Chondrocyte (in vitro differentiated cells): Measurements from ENCODE around the gene NWD2. TPM values are rescaled to one million over a fixed set of nuclear protein-coding genes. Genes with fewer than 3 reads are reported as not detected.
A peak's percentile ranks its signal among the peaks of the same experiment; 100 is the strongest.

ENCODE experiments used
- DNase-seq: peaks from one replicate; pipeline ENCODE4 v3.0.0; 2021; ENCODE audit warnings: mixed read lengths, low spot score
- H3K27ac Mint-ChIP-seq: one replicate; pipeline ENCODE4 v1.8.0; 2021; ENCODE audit warnings: mild to moderate bottlenecking, moderate library complexity, mixed read lengths; ENCODE audit not compliant: unreplicated experiment
- H3K27me3 Mint-ChIP-seq: 2 replicates; pipeline ENCODE4 v1.8.0; 2021; ENCODE audit warnings: low read depth, mixed read lengths
- H3K36me3 Mint-ChIP-seq: 2 replicates; pipeline ENCODE4 v1.8.0; 2021; ENCODE audit warnings: low read depth, mixed read lengths
- H3K4me1 Mint-ChIP-seq: 2 replicates; pipeline ENCODE4 v1.8.0; 2021; ENCODE audit warnings: low read depth, mild to moderate bottlenecking, mixed read lengths
- H3K4me3 Mint-ChIP-seq: one replicate; pipeline ENCODE4 v1.8.0; 2021; ENCODE audit warnings: mild to moderate bottlenecking, moderate library complexity, mixed read lengths; ENCODE audit not compliant: unreplicated experiment
- H3K9me3 Mint-ChIP-seq: 2 replicates; pipeline ENCODE4 v1.8.0; 2021; ENCODE audit warnings: low read depth, mixed read lengths
- total RNA-seq: library from RNA; stranded (reverse); gene quantifications from 3 replicates; pipeline ENCODE4 v1.2.1, GENCODE V29; 2021
- TF ChIP-seq, protein P1 (sequence below): fragments of 200-600 bp; sonication (generic); IDR thresholded peaks from 2 replicates; pipeline ENCODE4 v1.5.0; 2021; ENCODE audit warnings: antibody characterized with exemption, mild to moderate bottlenecking, moderate library complexity

Gene NWD2
- total RNA-seq, 1 donor from 2014 or later: not detected

DNA sequence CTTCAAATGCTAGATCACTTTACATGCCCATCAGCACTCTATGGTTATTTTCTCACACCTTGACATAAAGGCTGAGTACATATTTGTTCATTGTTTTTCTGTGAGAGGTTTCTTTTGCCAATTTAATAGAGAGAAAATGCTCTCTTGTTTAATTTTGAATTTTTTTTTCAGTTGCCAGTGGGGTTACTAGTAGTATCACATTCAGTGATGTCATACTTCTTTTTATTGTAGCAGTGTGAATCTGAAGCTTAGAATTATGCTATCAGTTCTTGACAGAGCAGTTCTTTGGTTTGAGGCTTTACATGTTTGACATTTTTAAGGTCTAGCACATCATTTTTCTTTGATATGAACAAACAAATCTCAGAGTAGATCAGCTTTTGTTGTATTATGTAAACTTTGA is 185.4 kb downstream of the NWD2 start:
- no peaks in the 10 kb centered on the region for H3K4me1 Mint-ChIP-seq
- peaks cover 11% of the 10 kb centered on the region for H3K27me3 Mint-ChIP-seq
- no peak overlapping the region for H3K27ac Mint-ChIP-seq
- no peaks in the 10 kb centered on the region for H3K36me3 Mint-ChIP-seq
- no peak for DNase-seq
- TF ChIP-seq, protein P1, sequence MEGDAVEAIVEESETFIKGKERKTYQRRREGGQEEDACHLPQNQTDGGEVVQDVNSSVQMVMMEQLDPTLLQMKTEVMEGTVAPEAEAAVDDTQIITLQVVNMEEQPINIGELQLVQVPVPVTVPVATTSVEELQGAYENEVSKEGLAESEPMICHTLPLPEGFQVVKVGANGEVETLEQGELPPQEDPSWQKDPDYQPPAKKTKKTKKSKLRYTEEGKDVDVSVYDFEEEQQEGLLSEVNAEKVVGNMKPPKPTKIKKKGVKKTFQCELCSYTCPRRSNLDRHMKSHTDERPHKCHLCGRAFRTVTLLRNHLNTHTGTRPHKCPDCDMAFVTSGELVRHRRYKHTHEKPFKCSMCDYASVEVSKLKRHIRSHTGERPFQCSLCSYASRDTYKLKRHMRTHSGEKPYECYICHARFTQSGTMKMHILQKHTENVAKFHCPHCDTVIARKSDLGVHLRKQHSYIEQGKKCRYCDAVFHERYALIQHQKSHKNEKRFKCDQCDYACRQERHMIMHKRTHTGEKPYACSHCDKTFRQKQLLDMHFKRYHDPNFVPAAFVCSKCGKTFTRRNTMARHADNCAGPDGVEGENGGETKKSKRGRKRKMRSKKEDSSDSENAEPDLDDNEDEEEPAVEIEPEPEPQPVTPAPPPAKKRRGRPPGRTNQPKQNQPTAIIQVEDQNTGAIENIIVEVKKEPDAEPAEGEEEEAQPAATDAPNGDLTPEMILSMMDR: no peak
- H3K9me3 Mint-ChIP-seq: no peaks in the 10 kb centered on the region
- no peak overlapping the region for H3K4me3 Mint-ChIP-seq

DNA sequence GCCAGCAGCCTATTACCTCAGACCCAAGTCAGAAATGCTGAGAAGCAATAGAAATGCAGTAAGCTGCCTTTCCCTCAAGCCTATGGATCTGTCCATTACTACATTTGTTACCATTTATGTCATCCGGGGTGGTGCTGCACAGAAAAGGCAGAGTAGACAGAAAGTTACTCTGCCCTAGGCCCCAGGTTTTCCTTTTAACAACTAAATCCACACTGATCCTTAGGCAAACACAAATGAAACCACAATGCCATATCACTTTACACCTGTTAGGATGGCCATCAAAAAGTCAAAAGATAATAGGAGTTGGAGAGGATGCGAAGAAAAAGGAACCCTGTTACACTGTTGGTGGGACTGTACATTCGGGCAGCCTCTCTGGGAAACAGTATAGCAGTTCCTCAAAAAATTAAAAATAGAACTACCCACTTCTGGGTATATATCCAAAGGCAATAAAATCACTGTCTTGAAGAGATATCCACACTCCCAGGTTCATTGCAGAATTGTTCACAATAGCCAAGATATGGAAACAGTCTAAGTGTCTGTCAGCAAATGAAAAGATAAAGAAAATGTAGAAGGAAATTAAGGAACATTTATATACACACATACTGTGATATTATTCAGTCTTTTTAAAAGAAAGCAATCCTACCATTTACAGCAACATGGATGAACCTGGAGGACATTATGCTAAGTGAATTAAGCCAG is 186.3 kb downstream of the NWD2 start:
- Mint-ChIP-seq H3K9me3 (no peaks in the 10 kb centered on the region), H3K36me3 (no peaks in the 10 kb centered on the region), H3K4me1 (no peaks in the 10 kb centered on the region), H3K4me3 (no peak overlapping the region), H3K27me3 (peaks cover 10% of the 10 kb centered on the region), H3K27ac (no peak overlapping the region)
- DNase-seq: no peak
- TF ChIP-seq, protein P1: no peak

DNA sequence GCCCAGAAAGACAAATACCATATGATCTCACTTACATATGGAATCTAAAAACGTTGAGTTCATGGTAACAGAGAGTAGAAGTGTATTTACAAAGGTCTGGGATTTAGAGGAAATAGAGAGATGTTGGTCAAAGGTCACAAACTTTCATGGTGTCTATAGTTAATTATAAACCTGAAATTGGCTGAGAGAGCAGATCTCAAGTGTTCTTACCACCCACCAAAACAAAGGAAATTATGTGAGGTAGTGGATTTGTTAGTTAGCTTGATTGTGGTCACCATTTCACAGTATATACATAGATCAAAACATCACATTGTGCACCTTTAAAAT is 186.8 kb downstream of the NWD2 start:
- TF ChIP-seq, protein P1: no peak
- no peaks in the 10 kb centered on the region for H3K9me3 Mint-ChIP-seq
- H3K4me3 Mint-ChIP-seq: no peak overlapping the region
- no peaks in the 10 kb centered on the region for H3K4me1 Mint-ChIP-seq
- no peaks in the 10 kb centered on the region for H3K36me3 Mint-ChIP-seq
- peaks cover 10% of the 10 kb centered on the region for H3K27me3 Mint-ChIP-seq
- no peak for DNase-seq
- no peak overlapping the region for H3K27ac Mint-ChIP-seq

DNA sequence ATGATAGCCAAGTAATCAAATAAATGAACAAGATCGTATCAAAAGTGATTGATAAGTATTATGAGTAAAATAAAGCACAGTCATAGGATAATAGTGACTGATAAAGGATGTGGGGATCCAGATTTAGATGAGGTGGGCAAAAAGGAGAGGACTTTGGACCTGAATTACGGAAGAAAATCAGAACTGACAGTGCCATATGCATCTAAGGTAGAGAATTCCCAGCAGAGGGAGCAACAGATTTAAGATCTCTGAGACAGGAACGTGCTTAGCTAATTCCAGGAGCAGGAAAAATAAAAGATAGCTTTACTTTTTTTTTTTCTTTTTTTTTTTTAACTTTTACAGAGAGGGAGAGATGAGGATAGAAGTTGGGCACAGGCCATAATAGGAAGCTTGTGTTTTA is 189.9 kb downstream of the NWD2 start:
- H3K4me1 Mint-ChIP-seq: no peaks in the 10 kb centered on the region

DNA sequence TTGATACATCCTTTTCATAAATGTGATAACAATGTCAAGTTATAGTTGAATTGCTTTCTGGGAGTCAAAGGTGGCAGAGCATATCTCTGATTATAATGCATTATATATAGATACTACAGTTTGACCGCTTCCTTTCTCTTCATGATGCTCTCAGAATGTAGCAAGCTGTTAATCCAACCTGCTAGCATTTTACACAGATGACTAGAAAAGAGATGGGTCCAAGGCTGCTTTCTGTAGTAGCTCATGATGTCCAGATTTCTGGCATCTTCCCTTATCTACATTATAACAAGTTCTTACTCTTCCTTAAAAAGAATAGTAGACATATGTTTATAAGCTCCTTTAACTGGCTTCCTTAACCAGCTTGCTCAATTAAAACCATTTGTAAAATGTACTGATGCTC is 192.0 kb downstream of the NWD2 start:
- no peaks in the 10 kb centered on the region for H3K4me1 Mint-ChIP-seq
- no peaks in the 10 kb centered on the region for H3K36me3 Mint-ChIP-seq
- H3K9me3 Mint-ChIP-seq: no peaks in the 10 kb centered on the region
- H3K27ac Mint-ChIP-seq: no peak overlapping the region
- no peak overlapping the region for H3K4me3 Mint-ChIP-seq
- DNase-seq: no peak
- TF ChIP-seq, protein P1: no peak
- peaks cover 15% of the 10 kb centered on the region for H3K27me3 Mint-ChIP-seq

More for the DNA sequence above, 189.9 kb downstream of the NWD2 start:
- Mint-ChIP-seq H3K4me3 (no peak overlapping the region), H3K27ac (no peak overlapping the region), H3K27me3 (peaks cover 12% of the 10 kb centered on the region), H3K9me3 (no peaks in the 10 kb centered on the region), H3K36me3 (no peaks in the 10 kb centered on the region)
- TF ChIP-seq, protein P1: peak; percentile 57
- DNase-seq: no peak
